Thoracic aorta (tissue), 2 donors: ENCODE measurements around the gene RNASE12. TPM values are rescaled to one million over a fixed set of nuclear protein-coding genes. Genes with fewer than 3 reads are reported as not detected.

Experiments
- ATAC-seq: fragments of 150-250 bp; one replicate; pipeline ENCODE4 v1.8.0; 2017; ENCODE audit warnings: low read depth; ENCODE audit not compliant: insufficient number of reproducible peaks, low FRiP score
- DNase-seq: peaks from one replicate; pipeline ENCODE4 v3.0.0-alpha.2; 2020; ENCODE audit warnings: low spot score
- H3K27ac ChIP-seq, 2 donors: fragments of 200-600 bp; sonication (generic); 1 replicate in 1 of 2; 2 replicates in 1 of 2; pipeline ENCODE4 v1.5.1; 2016; ENCODE audit warnings: mild to moderate bottlenecking in 2 of 2, moderate library complexity in 2 of 2
- H3K27me3 ChIP-seq: fragments of 200-600 bp; sonication (generic); replicated peaks from 2 replicates; pipeline ENCODE4 v1.6.0; 2016; ENCODE audit warnings: mild to moderate bottlenecking; ENCODE audit not compliant: insufficient read depth
- H3K36me3 ChIP-seq: fragments of 200-600 bp; sonication (generic); one replicate; pipeline ENCODE4 v1.5.1; 2016
- H3K4me1 ChIP-seq, 2 donors: fragments of 200-600 bp; sonication (generic); 1 replicate in 1 of 2; 2 replicates in 1 of 2; pipeline versions ENCODE4 v1.5.1 to v1.6.0; 2016; ENCODE audit warnings: low read depth in 2 of 2, mild to moderate bottlenecking in 1 of 2; ENCODE audit not compliant: control insufficient read depth in 1 of 2
- H3K4me3 ChIP-seq: fragments of 200-600 bp; sonication (generic); 2 replicates; pipeline ENCODE4 v1.5.1; 2016; ENCODE audit warnings: mild to moderate bottlenecking
- H3K9me3 ChIP-seq: fragments of 200-600 bp; sonication (generic); 2 replicates; pipeline ENCODE4 v1.5.1; 2016
- total RNA-seq, 2 donors: library from RNA; depleted of rRNA; stranded (reverse); fragments of >200 nt; gene quantifications; one replicate each; pipeline versions ENCODE4 v1.1.0 to v1.2.3, GENCODE V29; 2016
- TF ChIP-seq, protein P1 (sequence below): fragments of 200-600 bp; sonication (generic); IDR thresholded peaks from one replicate; pipeline ENCODE4 v1.5.1; 2019; ENCODE audit warnings: antibody characterized with exemption

The RNASE12 gene
- total RNA-seq, 2 donors from 2014 or later, result not detected

GRCh38 chr14:20630340-20631022, 39.3 kb upstream of the RNASE12 start:
- Histone ChIP-seq H3K4me3 (peak overlapping the region; percentile 68), H3K36me3 (no peaks in the 10 kb centered on the region), H3K9me3 (no peaks in the 10 kb centered on the region), H3K4me1 (peaks cover 19 to 34% of the 10 kb centered on the region in 2 donors), H3K27ac (no peak overlapping the region), H3K27me3 (no peaks in the 10 kb centered on the region)
- TF ChIP-seq, protein P1, sequence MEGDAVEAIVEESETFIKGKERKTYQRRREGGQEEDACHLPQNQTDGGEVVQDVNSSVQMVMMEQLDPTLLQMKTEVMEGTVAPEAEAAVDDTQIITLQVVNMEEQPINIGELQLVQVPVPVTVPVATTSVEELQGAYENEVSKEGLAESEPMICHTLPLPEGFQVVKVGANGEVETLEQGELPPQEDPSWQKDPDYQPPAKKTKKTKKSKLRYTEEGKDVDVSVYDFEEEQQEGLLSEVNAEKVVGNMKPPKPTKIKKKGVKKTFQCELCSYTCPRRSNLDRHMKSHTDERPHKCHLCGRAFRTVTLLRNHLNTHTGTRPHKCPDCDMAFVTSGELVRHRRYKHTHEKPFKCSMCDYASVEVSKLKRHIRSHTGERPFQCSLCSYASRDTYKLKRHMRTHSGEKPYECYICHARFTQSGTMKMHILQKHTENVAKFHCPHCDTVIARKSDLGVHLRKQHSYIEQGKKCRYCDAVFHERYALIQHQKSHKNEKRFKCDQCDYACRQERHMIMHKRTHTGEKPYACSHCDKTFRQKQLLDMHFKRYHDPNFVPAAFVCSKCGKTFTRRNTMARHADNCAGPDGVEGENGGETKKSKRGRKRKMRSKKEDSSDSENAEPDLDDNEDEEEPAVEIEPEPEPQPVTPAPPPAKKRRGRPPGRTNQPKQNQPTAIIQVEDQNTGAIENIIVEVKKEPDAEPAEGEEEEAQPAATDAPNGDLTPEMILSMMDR, result no peak
- DNase-seq (no peak), ATAC-seq (no peak)

- ATAC-seq (no peak), DNase-seq (no peak)
- no peaks in the 10 kb centered on the region for H3K9me3 ChIP-seq
- peaks cover 24 to 36% of the 10 kb centered on the region in 2 donors for H3K4me1 ChIP-seq
- no peaks in the 10 kb centered on the region for H3K27me3 ChIP-seq
- no peak overlapping the region for H3K27ac ChIP-seq
- TF ChIP-seq, protein P1, result no peak
- no peaks in the 10 kb centered on the region for H3K36me3 ChIP-seq
- H3K4me3 ChIP-seq, result no peak overlapping the region
These were observed 37.1 kb upstream of the RNASE12 start for GRCh38 chr14:20628063-20628854.

DNA sequence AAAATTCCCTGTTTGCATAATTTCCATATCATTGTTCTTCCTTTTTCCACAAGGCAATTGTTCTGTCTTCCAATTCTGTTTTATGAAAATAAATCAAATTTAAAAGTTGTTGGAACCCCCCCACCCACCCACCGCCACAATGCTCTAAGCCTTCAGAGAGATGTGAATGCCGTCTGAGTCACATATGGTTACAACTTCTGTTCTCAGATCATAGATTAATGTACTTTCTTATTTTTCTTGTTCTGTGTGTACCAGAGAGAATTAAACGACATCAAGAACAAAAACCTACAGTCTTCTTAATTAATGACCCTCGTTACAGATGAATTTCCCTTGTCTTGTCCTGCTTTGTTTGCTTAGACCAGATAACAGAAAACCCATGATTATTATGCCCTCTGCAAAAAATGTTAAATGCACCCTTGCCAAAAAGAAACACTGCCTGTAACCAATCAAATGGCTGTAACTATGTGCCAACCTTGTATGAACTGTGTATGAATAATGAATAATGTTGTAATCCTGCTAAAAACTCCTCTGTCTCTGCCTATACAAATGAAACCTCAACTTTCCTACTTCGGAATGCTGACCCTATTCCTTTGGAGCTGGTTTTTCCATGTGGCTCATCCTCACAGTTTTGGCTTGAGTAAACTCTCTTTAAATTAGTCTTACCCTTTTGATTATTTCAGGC, 36.3 kb upstream of the RNASE12 start:
- H3K27me3 ChIP-seq, result no peaks in the 10 kb centered on the region

GRCh38 chr14:20626274-20626673, 35.1 kb upstream of the RNASE12 start:
- Histone ChIP-seq H3K9me3 (no peaks in the 10 kb centered on the region), H3K4me1 (peaks cover 10 to 24% of the 10 kb centered on the region in 2 donors), H3K27me3 (no peaks in the 10 kb centered on the region), H3K27ac (no peak overlapping the region), H3K36me3 (no peaks in the 10 kb centered on the region), H3K4me3 (peak overlapping the region; percentile 67)
- ATAC-seq, result no peak
- no peak for DNase-seq
- TF ChIP-seq, protein P1, result no peak

More for the DNA sequence above, 36.3 kb upstream of the RNASE12 start:
- H3K4me3 ChIP-seq, result no peak overlapping the region
- H3K4me1 ChIP-seq, result peaks cover 22 to 35% of the 10 kb centered on the region in 2 donors
- TF ChIP-seq, protein P1, result no peak
- H3K9me3 ChIP-seq, result no peaks in the 10 kb centered on the region
- no peaks in the 10 kb centered on the region for H3K36me3 ChIP-seq
- DNase-seq (no peak), ATAC-seq (no peak)
- H3K27ac ChIP-seq, result no peak overlapping the region
